Liver (tissue), 9 donors: ENCODE results near the gene FBLN1. TPM values are rescaled to one million over a fixed set of nuclear protein-coding genes. Genes with fewer than 3 reads are reported as not detected.

Experiments
- DNase-seq: peaks from one replicate; pipeline ENCODE4 v3.0.0-alpha.2; 2017; ENCODE audit warnings: low spot score
- H3K27ac ChIP-seq, 2 donors: one replicate each; pipeline ENCODE4 v1.7.0; 2013; ENCODE audit warnings: inconsistent platforms in 2 of 2, low read length in 2 of 2, control low read depth in 1 of 2, low read depth in 1 of 2, mild to moderate bottlenecking in 1 of 2
- H3K27me3 ChIP-seq, 4 donors: one replicate each; pipeline versions ENCODE4 v1.6.1 to v1.7.0; 2013; ENCODE audit warnings: low read length in 3 of 4, inconsistent platforms in 1 of 4, mild to moderate bottlenecking in 1 of 4, moderate library complexity in 1 of 4; ENCODE audit not compliant: control insufficient read depth in 4 of 4, insufficient read depth in 4 of 4
- H3K36me3 ChIP-seq, 4 donors: one replicate each; pipeline versions ENCODE4 v1.6.1 to v1.7.0; 2013; ENCODE audit warnings: low read length in 3 of 4, mild to moderate bottlenecking in 3 of 4, low read depth in 1 of 4, moderate library complexity in 1 of 4; ENCODE audit not compliant: control insufficient read depth in 4 of 4, insufficient read depth in 3 of 4
- H3K4me1 ChIP-seq, 4 donors: one replicate each; pipeline versions ENCODE4 v1.6.1 to v1.7.0; 2013; ENCODE audit warnings: low read length in 3 of 4, mild to moderate bottlenecking in 3 of 4, moderate library complexity in 1 of 4; ENCODE audit not compliant: control insufficient read depth in 4 of 4, insufficient read depth in 4 of 4
- H3K4me3 ChIP-seq, 3 donors: one replicate each; pipeline versions ENCODE4 v1.6.1 to v1.7.0; 2013; ENCODE audit warnings: low read length in 3 of 3, control low read depth in 1 of 3, low read depth in 1 of 3, mild to moderate bottlenecking in 1 of 3
- H3K9ac ChIP-seq, 2 donors: one replicate each; pipeline ENCODE4 v1.7.0; 2013; ENCODE audit warnings: low read length in 2 of 2, mild to moderate bottlenecking in 2 of 2, moderate library complexity in 2 of 2, control low read depth in 1 of 2, low read depth in 1 of 2
- H3K9me3 ChIP-seq, 4 donors: one replicate each; pipeline versions ENCODE4 v1.6.1 to v1.7.0; 2013; ENCODE audit warnings: low read length in 3 of 4; ENCODE audit not compliant: control insufficient read depth in 4 of 4
- FOXA1 ChIP-seq: IDR thresholded peaks from 2 replicates; pipeline ENCODE4 v1.6.1; 2016; ENCODE audit warnings: antibody characterized with exemption
- GABPA ChIP-seq, 2 donors: IDR thresholded peaks in 1 of 2; conservative IDR thresholded peaks in 1 of 2; 2 replicates each; pipeline ENCODE4 v1.6.1; 2016; ENCODE audit warnings: antibody characterized with exemption in 2 of 2, mild to moderate bottlenecking in 1 of 2, moderate library complexity in 1 of 2
- HNF4A ChIP-seq, 2 donors: conservative IDR thresholded peaks; 2 replicates each; pipeline ENCODE4 v1.6.1; 2016; ENCODE audit warnings: antibody characterized with exemption in 2 of 2, mild to moderate bottlenecking in 2 of 2
- HNF4G ChIP-seq: IDR thresholded peaks from 2 replicates; pipeline ENCODE4 v1.6.1; 2016; ENCODE audit warnings: antibody characterized with exemption
- JUND ChIP-seq, 2 donors: IDR thresholded peaks; 2 replicates each; pipeline ENCODE4 v1.6.1; 2016; ENCODE audit warnings: antibody characterized with exemption in 2 of 2
- RAD21 ChIP-seq, 2 donors: IDR thresholded peaks; 2 replicates each; pipeline ENCODE4 v1.6.1; 2016; ENCODE audit warnings: antibody characterized with exemption in 2 of 2, mild to moderate bottlenecking in 2 of 2
- RXRA ChIP-seq, 2 donors: IDR thresholded peaks; 2 replicates each; pipeline ENCODE4 v1.6.1; 2017 to 2018; ENCODE audit warnings: antibody characterized with exemption in 2 of 2, mild to moderate bottlenecking in 1 of 2
- SP1 ChIP-seq: IDR thresholded peaks from 2 replicates; pipeline ENCODE4 v1.6.1; 2018; ENCODE audit warnings: antibody characterized with exemption, mild to moderate bottlenecking
- TAF1 ChIP-seq: conservative IDR thresholded peaks from 2 replicates; pipeline ENCODE4 v1.6.1; 2016; ENCODE audit warnings: antibody characterized with exemption, mild to moderate bottlenecking
- WGBS: extraction: QIAGEN DNeasy Blood & Tissue Kit; methylation state at CpG from one replicate; pipeline ENCODE4 v1.1.7; 2013; 5-methylcytosine and 5-hydroxymethylcytosine counted together
- polyA plus RNA-seq, 2 donors: library from polyadenylated mRNA; stranded (reverse) in 1 of 2; unstranded in 1 of 2; fragments of 200-250 nt in 1 of 2; fragments of >200 nt in 1 of 2; fragmentation: Nextera tagmentation in 1 of 2; extraction: Ambion mirVana in 1 of 2; gene quantifications; one replicate each; pipeline versions ENCODE4 v1.2.1 to v1.2.3, GENCODE V29; 2013 to 2015
- total RNA-seq, 2 donors: library from RNA; depleted of rRNA; stranded (reverse); fragments of >200 nt; gene quantifications; one replicate each; pipeline ENCODE4 v1.2.3, GENCODE V29; 2014
- TF ChIP-seq, protein P1 (sequence below): IDR thresholded peaks from 2 replicates; pipeline ENCODE4 v1.6.1; 2016; ENCODE audit warnings: antibody characterized with exemption, mild to moderate bottlenecking
- TF ChIP-seq, protein P2 (sequence below): IDR thresholded peaks from 2 replicates; pipeline ENCODE4 v1.6.1; 2016; ENCODE audit warnings: antibody characterized with exemption
- TF ChIP-seq, protein P3 (sequence below): fragments of 150-350 bp; IDR thresholded peaks from 2 replicates; pipeline ENCODE4 v1.5.1; 2017; ENCODE audit warnings: improper control_type of control experiment, low read depth, low read length; ENCODE audit not compliant: missing input control
- TF ChIP-seq, protein P4 (sequence below): IDR thresholded peaks from 2 replicates; pipeline ENCODE4 v1.6.1; 2016; ENCODE audit warnings: antibody characterized with exemption
- TF ChIP-seq, protein P5 (sequence below): IDR thresholded peaks from 2 replicates; pipeline ENCODE4 v1.6.1; 2016; ENCODE audit warnings: antibody characterized with exemption
- donor health status: healthy.
- donor health status: healthy.
- donor health status: healthy.
- donor health status: healthy.
- donor health status: healthy.

Gene FBLN1
- total and polyA plus RNA-seq, 4 donors, result 2.2 to 9.3 (median 6.3) TPM

DNA sequence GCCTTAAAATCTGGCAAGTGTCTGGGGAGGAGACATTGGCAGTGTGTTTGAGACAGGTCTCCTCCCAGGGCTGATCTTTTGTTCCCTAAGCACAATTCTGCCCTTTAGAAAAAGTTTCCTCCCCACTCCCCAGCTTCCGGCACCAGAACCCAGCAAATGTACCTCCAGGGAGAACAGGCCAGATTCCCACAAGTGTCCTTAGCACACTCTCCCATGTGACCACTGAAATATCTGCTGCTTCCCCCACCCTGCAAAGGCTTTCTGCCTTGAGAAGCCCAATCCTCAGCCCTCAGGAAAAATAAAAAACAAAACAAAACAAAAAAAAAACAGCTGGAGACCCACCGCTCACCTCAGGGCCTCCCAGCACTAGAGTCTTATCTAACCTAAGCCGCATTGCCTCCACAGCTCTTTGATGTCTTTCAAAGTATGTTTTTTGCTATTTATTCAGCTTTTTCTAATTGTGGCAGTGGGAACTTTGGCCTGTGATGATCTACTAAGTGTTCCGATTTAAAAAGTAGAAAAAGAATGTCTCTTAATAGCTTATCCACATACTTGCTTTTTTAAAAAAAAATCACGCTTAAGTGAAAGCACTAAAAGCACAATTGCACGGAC lies 29.0 kb upstream of the FBLN1 start:
- H3K27ac ChIP-seq, result no peak overlapping the region
- no peaks in the 10 kb centered on the region for H3K9me3 ChIP-seq
- H3K4me1 ChIP-seq, result no peaks in the 10 kb centered on the region
- WGBS, result 88% methylated on average over 6 of the region's 6 CpGs
- DNase-seq, result no peak
- H3K9ac ChIP-seq, result no peak overlapping the region
- H3K4me3 ChIP-seq, result no peak overlapping the region
- no peaks in the 10 kb centered on the region for H3K36me3 ChIP-seq
- TF ChIP-seq, protein P1, sequence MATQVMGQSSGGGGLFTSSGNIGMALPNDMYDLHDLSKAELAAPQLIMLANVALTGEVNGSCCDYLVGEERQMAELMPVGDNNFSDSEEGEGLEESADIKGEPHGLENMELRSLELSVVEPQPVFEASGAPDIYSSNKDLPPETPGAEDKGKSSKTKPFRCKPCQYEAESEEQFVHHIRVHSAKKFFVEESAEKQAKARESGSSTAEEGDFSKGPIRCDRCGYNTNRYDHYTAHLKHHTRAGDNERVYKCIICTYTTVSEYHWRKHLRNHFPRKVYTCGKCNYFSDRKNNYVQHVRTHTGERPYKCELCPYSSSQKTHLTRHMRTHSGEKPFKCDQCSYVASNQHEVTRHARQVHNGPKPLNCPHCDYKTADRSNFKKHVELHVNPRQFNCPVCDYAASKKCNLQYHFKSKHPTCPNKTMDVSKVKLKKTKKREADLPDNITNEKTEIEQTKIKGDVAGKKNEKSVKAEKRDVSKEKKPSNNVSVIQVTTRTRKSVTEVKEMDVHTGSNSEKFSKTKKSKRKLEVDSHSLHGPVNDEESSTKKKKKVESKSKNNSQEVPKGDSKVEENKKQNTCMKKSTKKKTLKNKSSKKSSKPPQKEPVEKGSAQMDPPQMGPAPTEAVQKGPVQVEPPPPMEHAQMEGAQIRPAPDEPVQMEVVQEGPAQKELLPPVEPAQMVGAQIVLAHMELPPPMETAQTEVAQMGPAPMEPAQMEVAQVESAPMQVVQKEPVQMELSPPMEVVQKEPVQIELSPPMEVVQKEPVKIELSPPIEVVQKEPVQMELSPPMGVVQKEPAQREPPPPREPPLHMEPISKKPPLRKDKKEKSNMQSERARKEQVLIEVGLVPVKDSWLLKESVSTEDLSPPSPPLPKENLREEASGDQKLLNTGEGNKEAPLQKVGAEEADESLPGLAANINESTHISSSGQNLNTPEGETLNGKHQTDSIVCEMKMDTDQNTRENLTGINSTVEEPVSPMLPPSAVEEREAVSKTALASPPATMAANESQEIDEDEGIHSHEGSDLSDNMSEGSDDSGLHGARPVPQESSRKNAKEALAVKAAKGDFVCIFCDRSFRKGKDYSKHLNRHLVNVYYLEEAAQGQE, result no peak
- TF ChIP-seq RAD21 (IDR thresholded peaks at IDR 0.05) (no peak), FOXA1 (no peak), GABPA (IDR thresholded peaks at IDR 0.05 in 1 of 2, conservative IDR thresholded peaks at IDR 0.05 in 1 of 2) (no peak), HNF4G (no peak), JUND (IDR thresholded peaks at IDR 0.05) (no peak), RXRA (IDR thresholded peaks at IDR 0.05) (no peak), HNF4A (conservative IDR thresholded peaks at IDR 0.05) (no peak), SP1 (no peak), TAF1 (no peak)
- TF ChIP-seq, protein P2, sequence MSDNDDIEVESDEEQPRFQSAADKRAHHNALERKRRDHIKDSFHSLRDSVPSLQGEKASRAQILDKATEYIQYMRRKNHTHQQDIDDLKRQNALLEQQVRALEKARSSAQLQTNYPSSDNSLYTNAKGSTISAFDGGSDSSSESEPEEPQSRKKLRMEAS, result no peak
- TF ChIP-seq, protein P3, sequence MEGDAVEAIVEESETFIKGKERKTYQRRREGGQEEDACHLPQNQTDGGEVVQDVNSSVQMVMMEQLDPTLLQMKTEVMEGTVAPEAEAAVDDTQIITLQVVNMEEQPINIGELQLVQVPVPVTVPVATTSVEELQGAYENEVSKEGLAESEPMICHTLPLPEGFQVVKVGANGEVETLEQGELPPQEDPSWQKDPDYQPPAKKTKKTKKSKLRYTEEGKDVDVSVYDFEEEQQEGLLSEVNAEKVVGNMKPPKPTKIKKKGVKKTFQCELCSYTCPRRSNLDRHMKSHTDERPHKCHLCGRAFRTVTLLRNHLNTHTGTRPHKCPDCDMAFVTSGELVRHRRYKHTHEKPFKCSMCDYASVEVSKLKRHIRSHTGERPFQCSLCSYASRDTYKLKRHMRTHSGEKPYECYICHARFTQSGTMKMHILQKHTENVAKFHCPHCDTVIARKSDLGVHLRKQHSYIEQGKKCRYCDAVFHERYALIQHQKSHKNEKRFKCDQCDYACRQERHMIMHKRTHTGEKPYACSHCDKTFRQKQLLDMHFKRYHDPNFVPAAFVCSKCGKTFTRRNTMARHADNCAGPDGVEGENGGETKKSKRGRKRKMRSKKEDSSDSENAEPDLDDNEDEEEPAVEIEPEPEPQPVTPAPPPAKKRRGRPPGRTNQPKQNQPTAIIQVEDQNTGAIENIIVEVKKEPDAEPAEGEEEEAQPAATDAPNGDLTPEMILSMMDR, result no peak
- TF ChIP-seq, protein P4, sequence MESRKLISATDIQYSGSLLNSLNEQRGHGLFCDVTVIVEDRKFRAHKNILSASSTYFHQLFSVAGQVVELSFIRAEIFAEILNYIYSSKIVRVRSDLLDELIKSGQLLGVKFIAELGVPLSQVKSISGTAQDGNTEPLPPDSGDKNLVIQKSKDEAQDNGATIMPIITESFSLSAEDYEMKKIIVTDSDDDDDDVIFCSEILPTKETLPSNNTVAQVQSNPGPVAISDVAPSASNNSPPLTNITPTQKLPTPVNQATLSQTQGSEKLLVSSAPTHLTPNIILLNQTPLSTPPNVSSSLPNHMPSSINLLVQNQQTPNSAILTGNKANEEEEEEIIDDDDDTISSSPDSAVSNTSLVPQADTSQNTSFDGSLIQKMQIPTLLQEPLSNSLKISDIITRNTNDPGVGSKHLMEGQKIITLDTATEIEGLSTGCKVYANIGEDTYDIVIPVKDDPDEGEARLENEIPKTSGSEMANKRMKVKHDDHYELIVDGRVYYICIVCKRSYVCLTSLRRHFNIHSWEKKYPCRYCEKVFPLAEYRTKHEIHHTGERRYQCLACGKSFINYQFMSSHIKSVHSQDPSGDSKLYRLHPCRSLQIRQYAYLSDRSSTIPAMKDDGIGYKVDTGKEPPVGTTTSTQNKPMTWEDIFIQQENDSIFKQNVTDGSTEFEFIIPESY, result no peak
- TF ChIP-seq, protein P5, sequence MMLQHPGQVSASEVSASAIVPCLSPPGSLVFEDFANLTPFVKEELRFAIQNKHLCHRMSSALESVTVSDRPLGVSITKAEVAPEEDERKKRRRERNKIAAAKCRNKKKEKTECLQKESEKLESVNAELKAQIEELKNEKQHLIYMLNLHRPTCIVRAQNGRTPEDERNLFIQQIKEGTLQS, result no peak
- peaks cover 0 to 2% (median 0%) of the 10 kb centered on the region in 4 donors for H3K27me3 ChIP-seq
